ENCODE measurements around the gene FITM2.
"Not testable (repeated sequence)": the region's sequence is repeated elsewhere in the genome, so short reads cannot be mapped to it uniquely, and the experiment has no call there.

Gene FITM2

DNA sequence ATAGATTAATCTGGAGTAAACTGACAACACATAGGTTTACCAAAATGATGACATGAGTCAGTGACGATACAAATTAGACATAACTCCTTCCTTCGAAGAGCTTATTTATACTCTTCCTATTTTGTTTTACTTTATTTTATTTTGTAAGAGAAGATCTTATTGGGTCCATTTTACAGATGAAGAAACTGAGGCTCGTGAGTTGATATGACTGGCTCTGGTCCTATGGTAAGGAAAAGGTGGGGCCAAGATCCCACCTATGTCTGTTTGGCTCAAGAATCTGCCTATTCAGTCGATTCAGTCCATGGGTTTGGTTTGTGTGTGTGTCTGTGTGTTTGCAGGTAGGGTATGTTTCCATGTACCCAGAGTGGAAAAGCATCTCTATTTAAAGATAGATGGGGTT, 17.4 kb upstream of the FITM2 start:
- no peak for DNase-seq

DNA sequence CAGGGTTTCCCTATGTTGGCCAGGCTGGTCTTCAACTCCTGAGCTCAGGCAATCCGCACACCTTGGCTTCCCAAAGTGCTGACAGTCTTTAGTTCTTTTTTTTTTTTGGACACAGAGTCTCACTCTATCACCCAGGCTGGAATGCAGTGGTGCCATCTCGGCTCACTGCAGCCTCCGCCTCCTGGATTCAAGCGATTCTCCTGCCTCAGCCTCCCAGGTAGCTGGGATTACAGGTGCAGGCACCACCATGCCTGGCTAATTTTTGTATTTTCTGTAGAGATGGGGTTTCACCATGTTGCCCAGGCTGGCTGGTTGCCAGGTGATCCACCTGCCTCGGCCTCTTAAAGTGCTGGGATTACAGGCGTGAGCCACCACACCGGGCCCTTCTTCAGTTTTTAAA, 16.7 kb upstream of the FITM2 start:
- peak in 1 of 2 experiments; percentile 21 for DNase-seq

DNA sequence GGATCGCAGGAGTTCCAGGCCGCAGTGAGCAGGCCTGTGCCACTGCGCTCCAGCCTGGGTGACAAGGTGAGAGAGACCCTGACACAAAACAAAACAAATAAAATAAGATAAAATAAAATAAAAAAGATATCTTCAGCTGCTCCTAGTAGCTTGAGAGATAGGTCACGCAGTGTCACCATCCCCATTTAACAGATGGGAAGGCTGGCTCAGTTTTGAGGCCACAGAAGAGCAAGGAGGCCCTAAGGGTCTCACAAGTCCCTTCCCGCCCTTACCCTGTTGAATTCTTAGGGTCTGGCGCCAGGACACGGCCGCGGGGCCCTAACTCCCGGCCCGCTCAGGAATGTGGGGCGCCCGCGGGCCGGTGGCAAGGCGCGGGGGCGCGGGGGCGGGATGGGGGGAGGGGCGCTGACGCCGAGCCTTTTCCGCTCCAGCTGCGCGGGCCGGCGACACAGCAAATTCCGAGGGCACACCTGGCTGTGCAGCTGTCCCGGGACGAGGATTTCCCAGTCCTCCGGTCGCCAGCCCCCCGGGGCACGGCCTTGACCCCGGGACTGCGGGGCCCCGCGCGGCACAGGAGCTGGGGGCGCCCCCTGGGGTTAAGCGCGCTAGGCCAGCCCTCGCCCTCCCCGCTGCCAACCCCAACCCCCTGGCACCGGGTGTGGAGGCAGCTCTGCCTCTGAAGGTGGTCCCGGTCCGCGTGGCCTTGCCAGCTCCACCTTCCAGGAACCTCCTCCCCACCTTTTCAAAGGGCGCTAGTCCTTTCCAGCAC, 15.6 kb upstream of the FITM2 start:
- DNase-seq = no peak

DNA sequence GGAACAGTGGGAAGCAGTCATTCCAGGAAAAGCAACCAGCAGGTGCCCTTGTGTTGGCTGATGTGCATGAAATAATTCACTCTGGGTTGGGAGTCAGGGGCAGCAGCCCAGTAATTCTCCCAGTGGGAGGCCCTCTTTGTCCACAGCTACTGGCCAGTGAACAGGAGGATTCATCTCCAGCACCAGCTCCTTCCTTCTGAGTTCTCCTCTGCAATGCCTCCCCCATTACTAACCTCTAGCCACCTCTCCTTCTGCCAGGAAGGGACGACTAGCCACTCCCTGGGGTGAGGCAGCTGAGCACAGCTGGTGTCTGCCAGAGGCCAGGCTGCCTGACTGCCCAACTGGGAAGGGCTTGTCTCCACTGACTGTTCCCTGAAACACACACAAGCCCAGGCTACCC, 13.3 kb upstream of the FITM2 start:
- no peak for DNase-seq

DNA sequence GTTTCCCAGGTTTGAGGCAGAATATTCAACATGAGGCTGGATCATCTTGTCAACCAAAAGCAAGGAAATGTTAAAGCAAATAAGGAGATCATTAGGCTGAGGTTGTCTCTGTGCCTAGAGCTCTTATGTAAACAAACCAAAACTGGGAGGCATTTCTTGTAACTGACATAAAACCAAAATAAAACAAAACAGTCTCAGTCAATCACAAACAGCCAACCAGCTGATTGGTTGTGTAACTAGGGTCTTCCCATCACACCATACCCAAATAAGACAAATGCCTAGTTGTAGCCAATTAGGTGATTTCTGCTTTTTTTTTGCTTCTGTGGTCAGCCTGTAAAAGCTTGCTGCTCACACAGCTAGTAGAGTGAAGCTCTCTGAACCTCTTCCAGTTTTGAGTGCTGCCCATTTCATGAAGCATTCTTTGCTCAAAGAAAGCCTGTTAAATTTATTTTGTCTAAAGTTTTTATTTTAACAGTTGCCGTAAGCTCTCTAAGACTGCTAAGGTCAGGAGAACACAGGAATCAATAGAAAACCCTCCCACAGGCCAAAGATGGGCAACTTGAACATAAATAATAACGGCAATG, 8.9 kb upstream of the FITM2 start:
- no peak for DNase-seq

DNA sequence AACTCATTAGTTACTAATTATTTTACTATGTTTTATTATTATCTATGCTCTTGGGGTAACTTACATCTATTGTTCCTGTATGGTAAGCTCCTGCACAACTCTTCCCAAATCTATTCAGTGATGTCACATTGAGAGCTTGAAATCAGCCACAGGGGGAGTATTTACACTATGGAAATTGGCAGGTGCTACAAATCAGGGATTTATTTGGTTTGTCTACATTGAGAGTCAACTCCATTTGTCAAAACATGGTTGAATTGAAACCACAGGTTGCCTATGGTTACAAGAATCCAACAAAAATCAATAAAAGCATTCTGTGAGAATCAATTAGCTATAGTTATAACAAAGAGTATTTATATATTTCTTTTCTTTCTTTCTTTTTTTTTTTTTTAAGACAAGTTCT, 3.9 kb upstream of the FITM2 start:
- DNase-seq = no peak

DNA sequence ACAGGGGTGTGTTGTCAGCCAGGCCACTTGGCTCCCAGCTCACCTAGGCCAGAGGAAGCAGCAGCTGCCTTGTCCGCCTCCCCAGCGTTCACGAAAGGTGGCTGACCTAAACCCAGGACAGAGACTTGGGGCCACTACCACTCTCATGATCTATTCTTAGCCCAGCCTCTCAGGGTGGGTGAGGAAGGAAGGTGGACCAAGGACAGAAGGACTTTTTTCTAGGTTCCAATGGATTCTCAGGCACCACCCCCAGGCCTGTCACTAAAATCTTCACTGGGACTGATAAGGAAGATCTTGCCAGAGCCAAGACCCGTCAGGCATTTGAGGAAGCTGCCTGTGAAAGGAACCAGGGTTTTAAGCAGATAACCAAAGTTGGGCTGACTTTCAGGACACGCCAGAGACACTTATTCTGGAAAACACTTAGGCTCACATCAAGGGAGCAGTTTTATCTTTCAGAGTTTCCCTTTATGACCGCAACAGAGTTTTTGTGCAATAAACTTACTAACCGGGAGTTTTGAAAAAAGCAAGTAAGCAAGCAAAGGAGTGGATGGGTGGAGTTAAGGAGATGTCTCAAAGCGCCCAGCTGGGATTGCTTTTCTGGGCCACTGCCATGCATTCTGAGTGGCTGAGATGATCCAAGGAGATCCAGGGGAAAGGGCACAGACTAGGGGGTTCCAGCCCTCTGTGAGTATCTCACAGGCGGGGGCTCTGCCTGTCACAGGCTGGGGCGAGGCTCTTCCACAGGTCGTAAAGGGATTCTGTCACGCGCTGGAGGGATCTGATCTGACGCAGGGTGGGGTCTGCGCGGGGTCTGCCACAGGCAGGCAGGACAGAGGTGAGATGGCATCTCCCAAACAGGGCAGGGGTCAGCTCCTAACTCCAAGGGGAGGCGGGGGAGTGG, 989 bp downstream of the FITM2 start:
- no peak for DNase-seq

DNA sequence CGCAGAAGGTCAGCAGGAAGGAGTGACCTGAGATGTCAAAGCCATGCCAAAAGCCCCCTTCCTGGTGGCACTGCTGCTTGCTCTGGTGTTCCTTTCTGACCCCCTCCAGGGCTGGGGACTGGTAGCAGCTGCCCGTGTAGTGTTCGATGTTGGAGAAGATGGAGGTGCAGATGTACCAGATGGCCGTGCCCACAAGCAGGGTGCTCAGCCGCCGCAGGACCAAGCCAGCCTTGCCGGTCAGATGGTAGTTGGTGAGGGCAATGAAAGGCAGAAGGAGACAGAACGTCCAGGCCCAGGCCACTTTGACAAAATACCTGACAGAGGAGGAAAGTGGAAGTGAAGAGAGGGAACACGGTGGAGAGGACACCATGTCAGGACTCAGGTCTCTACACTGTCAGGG, 4.1 kb downstream of the FITM2 start:
- DNase-seq = no peak

DNA sequence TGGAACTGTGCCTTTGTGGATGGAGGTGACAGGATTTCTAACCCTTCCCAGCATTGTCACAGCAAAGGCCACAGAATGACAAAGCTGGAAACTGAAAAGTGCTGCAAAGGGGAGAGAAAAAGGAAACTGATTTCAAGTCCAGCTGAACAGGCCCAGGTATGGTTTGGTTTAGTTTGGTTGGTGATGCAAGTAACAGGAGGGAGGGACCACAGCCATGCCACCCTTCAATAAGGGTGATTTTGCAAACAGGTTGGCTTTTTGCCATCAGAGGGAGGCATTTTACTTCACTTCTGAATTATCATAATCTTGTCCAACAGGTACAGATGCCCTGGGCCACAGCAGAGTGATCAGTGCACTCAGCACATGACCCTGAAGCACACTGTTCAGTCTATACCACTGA, 6.6 kb downstream of the FITM2 start:
- DNase-seq = no peak

DNA sequence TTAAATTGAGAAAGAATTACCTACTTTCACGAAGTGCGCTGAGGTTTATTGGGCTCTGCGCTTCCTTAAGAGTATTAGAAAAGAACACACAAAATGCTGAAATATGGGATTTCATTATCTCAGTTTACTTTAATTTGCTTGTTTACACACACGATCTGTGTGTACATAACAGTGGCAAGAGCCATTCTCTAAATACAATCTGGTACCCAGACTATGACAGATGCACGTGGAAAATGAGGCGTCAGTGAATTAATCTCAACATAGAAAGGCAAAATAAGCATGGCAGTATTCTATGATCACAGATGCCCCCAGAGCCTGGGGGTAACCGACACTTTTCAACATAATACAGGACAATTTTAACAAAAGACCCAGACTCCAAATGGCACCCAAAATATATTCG, 8.3 kb downstream of the FITM2 start:
- DNase-seq = no peak

DNA sequence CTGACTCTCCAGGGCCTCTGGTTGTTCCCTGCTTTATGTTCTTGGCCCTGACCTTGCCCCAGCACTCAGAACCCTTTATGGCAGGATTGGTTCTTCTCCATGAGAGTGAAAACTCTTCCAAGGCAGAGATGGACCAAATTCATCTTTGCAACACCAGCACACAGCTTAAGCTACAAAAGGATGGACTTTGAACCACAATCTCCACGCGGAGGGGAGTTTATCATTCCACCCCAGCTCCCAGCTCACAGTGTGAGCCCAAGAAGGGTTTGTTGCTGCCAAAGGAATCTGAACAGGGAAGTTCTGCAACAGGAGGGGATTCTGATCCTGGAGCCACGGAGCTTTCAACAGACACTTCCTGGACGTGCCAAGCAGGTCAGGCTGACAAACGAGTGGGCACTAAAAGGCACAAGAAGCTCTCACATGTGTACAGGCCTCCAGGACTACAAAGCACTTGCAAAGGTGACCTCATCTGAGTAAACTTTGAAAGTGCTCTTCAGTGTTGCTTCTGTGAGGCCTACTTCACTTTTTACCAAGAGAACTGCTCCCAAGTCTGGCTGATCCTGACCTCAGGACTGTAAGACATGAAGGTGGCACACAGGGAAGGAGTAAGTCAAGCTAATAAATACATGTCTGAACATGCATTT, 8.9 kb downstream of the FITM2 start:
- DNase-seq = no peak

DNA sequence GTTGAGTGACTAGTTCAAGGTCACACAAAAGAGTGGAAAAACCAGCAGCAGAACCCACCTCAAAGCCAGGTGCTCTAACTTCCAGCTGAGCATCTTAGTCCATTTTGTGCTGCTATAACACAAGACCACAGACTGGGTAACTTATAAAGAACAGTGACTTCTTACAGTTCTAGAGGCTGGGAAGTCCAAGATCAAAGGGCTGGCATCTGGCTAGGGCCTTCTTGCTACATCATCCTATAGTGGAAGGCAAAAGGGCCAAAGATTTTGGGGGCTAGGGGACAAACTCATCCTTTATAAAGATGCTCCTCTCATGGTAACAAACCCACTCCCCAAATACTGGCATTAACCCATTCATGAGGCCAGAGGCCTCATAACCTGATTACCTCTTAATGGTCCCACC, 9.7 kb downstream of the FITM2 start:
- no peak for DNase-seq

DNA sequence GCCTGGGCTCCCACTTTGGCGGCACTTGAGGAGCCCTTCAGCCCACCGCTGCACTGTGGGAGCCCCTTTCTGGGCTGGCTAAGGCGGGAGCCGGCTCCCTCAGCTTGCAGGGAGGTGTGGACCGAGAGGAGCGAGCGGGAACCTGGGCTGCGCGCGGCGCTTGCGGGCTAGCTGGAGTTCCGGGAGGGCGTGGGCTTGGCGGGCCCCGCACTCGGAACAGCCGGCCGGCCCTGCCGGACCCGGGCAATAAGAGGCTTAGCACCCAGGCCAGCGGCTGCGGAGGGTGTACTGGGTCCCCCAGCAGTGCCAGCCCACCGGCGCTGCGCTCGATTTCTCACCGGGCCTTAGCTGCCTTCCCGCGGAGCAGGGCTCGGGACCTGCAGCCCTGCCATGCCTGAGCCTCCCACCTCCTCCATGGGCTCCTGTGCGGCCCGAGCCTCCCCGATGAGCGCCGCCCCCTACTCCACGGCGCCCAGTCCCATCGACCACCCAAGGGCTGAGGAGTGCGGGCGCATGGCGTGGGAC, 11.9 kb downstream of the FITM2 start:
- not testable (repeated sequence) for DNase-seq

DNA sequence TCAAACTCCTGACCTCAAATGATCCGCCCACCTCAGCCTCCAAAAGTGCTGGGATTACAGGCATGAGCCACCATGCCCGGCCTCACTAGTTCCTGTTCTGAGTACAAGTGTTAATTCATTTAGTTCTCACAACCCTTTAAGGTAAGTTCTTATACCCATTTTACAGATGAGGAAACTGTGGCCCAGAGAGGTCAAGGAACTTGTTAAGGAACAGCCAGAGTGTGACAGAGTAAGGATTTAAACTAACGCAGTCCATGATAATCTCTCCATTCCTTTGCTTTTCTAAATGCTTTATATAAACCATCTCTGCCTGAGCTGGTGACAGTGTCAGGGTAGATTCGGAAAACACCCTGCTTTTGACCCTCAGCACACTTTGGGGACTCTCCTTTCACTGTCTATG, 13.3 kb downstream of the FITM2 start:
- DNase-seq = no peak

DNA sequence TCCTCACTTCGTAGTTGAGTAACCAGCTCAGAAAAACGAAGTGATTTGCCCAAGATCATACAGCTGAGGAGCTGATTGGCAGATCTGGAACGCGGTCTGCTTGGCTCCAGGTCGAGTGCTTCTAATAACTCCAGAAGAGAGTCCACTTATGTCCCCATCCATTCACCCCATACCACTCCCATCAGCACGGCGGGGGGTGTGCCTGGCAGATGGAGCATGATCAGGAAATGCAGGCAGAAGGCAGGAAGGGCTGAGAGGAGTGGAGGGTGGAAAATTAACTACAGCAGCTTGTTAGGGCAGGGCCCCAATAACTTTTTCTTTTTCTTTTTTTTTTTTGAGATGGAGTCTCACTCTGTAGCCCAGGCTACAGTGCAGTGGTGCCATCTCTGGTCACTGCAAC, 15.0 kb downstream of the FITM2 start:
- peak; percentile 97 for DNase-seq

DNA sequence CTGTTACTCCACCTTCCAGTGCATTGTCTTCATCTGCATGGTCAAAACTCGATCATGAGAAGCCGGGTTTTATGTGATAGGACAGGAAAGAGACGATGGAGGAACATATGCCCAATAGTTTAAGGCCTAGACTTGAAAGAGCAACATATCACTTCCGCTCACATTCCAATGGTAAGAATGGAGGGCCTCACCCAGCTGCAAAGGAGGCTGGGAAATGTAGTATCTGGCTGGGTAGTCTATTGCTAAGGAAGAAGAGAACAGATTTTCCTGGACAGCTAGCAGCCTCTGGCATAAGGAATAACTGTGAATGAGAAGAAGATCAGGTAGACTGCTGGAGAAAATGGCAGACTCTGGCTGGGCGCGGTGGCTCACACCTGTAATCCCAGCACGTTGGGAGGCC, 19.2 kb downstream of the FITM2 start:
- no peak for DNase-seq

DNA sequence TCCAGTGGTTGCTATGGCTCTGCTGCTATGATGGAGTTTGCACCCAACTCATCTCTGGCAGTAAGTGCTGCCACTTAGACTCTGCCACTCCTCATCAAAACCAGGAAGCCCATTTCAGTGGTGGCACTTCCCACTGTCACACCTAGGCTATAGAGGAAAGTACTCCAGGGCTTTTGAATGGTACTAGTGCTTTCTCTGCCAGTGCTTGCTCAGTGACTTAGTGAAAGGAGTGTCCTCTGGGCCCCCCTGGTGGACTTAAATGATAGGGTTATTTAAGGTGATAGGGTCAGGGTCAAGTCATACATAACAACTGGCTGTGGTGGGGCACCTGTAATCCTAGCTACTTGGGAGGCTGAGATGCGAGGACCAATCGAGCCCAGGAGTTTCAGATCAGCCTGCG, 22.8 kb downstream of the FITM2 start:
- DNase-seq = no peak

DNA sequence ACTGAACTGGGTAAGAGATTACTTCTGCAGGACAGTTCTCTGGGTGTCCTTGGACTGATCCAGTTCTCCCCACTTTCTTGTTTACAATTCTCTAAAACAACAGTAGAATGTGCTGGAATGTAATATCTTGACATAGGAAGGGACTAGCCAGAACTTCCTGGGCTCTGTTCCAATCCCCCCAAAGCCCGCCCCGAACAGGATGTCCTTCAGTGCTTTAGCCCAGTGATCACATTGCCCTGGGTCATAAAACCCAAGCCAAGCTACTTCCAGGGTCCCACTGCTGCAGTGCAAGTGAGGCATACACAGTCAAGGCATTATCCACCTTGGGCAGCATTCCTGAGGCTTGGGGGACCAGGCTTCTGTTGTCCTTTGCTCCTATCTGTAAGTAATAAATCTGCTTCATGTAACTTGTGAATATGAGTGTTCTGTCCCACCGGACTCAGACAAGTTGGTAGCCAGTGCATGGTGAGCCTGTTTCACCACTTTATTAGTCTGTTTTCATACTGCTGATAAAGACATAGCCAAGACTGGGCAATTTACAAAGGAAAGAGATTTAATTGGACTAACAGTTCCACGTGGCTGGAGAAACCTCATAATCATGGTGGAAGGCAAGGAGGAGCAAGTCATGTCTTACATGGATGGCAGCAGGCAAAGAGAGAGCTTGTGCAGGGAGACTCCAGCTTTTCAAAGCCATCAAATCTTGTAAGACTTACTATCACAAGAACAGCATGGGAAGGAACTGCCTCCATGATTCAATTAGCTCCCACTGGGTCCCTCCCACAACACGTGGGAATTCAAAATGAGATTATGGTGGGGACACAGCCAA, 23.5 kb downstream of the FITM2 start:
- no peak for DNase-seq

DNA sequence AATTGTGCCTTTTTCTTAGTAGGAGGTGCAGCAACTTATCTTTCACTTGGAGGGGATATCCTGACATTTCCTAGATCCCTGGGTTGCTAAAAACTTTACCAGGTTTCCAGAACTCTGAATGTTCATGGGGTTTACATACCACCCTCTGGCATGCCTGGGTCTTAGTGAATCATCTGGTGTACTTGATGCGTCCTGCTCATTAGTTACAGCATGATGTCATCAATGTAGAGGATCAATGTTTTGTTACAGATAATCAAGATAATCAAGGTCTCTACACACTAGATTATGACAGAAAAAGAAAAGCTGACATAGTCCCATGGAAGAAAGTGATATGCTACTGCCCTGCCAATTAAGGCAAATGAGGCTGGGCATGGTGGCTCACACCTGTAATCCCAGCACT, 27.0 kb downstream of the FITM2 start:
- DNase-seq = no peak

DNA sequence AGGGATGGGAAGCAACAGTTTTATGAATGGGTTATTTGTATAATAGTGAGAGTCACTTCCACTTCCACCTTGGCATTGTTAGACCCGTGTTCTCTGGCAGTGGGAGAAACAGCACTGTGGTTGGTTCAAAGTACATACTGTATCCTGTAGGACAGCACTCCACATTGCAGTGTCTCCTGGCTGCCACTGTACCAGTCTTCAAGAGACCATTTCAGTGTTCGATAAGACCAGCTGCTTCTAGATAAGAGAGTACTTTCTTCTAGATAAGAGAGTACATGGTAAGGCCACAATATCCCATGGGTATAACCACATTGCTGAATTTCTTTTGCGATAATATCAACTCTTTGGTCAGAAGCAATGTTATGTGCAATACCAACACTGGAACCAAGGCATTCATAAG, 28.8 kb downstream of the FITM2 start:
- no peak for DNase-seq

DNA sequence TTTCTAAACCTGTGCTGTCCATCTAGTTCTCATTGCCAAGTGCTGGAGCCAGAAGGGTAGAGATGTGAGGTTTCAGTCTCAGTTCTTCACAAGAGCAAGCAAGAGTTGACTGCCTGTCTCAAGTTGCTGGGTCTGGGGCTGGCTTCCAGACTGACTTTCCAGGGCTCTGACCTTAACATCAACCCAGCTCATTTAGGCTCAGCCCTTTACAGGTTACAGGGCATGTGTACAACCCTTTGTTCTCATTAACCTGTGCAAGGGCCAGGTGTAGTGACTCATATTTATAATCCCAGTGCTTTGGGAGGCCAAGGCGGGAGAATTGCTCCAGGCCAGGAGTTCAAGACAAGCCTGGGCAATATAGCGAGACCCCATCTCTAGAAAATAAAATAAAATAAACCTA, 30.6 kb downstream of the FITM2 start:
- DNase-seq = no peak

DNA sequence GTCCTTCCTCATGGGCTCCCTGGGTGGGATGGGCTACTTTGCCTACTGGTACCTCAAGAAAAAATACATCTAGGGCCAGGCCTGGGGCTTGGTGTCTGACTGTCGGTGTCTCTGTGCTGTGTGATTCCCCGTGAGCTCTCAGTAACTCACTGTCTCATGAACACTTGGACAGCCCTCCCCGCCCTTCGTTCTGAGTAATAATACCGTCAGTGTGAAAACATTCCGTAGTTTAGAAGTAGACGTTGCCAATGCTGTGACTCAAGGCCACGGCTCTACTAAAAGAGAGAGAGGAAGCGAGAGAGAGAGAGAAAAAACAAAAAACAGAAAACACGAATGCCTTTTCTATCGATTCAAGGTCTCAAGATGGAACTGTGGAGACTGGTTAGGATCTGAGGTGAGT, 31.8 kb downstream of the FITM2 start:
- no peak for DNase-seq

Data from NCI-H524 (cell line).